ENCODE results near the gene MAGI1.

The MAGI1 gene

GRCh38 chr3:65445573-65446169 lies 593.0 kb downstream of the MAGI1 start:
- no peak for ATAC-seq

- no peak for ATAC-seq
Observed at GRCh38 chr3:65444447-65444815, 594.3 kb downstream of the MAGI1 start.

- no peak for ATAC-seq
Observed at GRCh38 chr3:65443739-65444446, 594.8 kb downstream of the MAGI1 start.

GRCh38 chr3:65439641-65440284 lies 599.0 kb downstream of the MAGI1 start:
- no peak for ATAC-seq

GRCh38 chr3:65438612-65439011 lies 600.1 kb downstream of the MAGI1 start:
- ATAC-seq: no peak

- ATAC-seq: no peak
Observed at GRCh38 chr3:65438096-65438495, 600.6 kb downstream of the MAGI1 start.

GRCh38 chr3:65436580-65436979 lies 602.1 kb downstream of the MAGI1 start:
- no peak for ATAC-seq

- ATAC-seq: no peak
Observed at GRCh38 chr3:65433480-65433879, 605.2 kb downstream of the MAGI1 start.

GRCh38 chr3:65432388-65433003 lies 606.2 kb downstream of the MAGI1 start:
- ATAC-seq: no peak

- ATAC-seq: no peak
Observed at GRCh38 chr3:65425880-65426279, 612.8 kb downstream of the MAGI1 start.

- no peak for ATAC-seq
Observed at GRCh38 chr3:65422154-65422553, 616.6 kb downstream of the MAGI1 start.

- ATAC-seq: no peak
Observed at GRCh38 chr3:65419233-65419632, 619.5 kb downstream of the MAGI1 start.

GRCh38 chr3:65413891-65414290 lies 624.8 kb downstream of the MAGI1 start:
- no peak for ATAC-seq

- no peak for ATAC-seq
Observed at GRCh38 chr3:65412588-65412987, 626.1 kb downstream of the MAGI1 start.

GRCh38 chr3:65411367-65411766 lies 627.4 kb downstream of the MAGI1 start:
- no peak for ATAC-seq

GRCh38 chr3:65409176-65409569 lies 629.5 kb downstream of the MAGI1 start:
- no peak for ATAC-seq

- ATAC-seq: no peak
Observed at GRCh38 chr3:65408531-65409175, 630.1 kb downstream of the MAGI1 start.

GRCh38 chr3:65406470-65406869 lies 632.2 kb downstream of the MAGI1 start:
- no peak for ATAC-seq

- ATAC-seq: no peak
Observed at GRCh38 chr3:65402597-65402996, 636.1 kb downstream of the MAGI1 start.

GRCh38 chr3:65401359-65402305 lies 637.1 kb downstream of the MAGI1 start:
- no peak for ATAC-seq

- ATAC-seq: no peak
Observed at GRCh38 chr3:65400899-65401298, 637.8 kb downstream of the MAGI1 start.

- no peak for ATAC-seq
Observed at GRCh38 chr3:65398953-65399352, 639.8 kb downstream of the MAGI1 start.
